Prostate gland (tissue), 2 donors: Measurements from ENCODE around the gene SORL1.

Experiments
- POLR2A ChIP-seq: fragments of 450-650 bp; IDR thresholded peaks from one replicate; pipeline ENCODE4 v1.6.1; 2016; ENCODE audit warnings: antibody characterized with exemption, mild to moderate bottlenecking
- TF ChIP-seq, protein P1 (sequence below), 4 experiments: fragments of 200-600 bp in 2 of 4; fragments of 450-650 bp in 2 of 4; sonication (generic) in 2 of 4; IDR thresholded peaks; 1 replicate in 3 of 4; 2 replicates in 1 of 4; pipeline ENCODE4 v1.5.1; 2016 to 2019; ENCODE audit warnings: antibody characterized with exemption in 4 of 4, mild to moderate bottlenecking in 2 of 4, moderate library complexity in 2 of 4

DNA sequence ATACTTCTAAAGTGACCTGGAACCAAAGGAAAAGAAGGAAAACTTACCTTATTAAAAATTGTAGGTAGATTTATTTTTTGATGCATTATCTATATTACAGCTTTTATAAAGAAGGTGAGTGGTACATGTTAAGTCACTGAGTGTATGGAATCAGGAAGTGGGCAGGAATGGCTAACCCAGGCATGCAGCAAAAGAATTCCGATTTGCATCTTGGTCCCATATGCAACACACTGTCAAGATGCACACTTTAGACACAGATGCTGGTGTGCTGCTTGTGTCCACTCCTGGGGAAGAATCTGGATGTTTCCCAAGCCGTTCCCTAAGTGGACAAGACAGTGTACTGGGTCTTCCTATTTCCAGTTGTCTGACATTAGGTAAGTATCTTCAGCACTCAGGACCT lies 100.5 kb downstream of the SORL1 start:
- no peak for TF ChIP-seq POLR2A
- TF ChIP-seq, protein P1, sequence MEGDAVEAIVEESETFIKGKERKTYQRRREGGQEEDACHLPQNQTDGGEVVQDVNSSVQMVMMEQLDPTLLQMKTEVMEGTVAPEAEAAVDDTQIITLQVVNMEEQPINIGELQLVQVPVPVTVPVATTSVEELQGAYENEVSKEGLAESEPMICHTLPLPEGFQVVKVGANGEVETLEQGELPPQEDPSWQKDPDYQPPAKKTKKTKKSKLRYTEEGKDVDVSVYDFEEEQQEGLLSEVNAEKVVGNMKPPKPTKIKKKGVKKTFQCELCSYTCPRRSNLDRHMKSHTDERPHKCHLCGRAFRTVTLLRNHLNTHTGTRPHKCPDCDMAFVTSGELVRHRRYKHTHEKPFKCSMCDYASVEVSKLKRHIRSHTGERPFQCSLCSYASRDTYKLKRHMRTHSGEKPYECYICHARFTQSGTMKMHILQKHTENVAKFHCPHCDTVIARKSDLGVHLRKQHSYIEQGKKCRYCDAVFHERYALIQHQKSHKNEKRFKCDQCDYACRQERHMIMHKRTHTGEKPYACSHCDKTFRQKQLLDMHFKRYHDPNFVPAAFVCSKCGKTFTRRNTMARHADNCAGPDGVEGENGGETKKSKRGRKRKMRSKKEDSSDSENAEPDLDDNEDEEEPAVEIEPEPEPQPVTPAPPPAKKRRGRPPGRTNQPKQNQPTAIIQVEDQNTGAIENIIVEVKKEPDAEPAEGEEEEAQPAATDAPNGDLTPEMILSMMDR (IDR thresholded peaks at IDR 0.05): no peak
